C4-2B (cell line): Measurements from ENCODE around the gene FBXW11.

Experiments used
- ZFX ChIP-seq: fragments of 450-650 bp; IDR thresholded peaks from 2 replicates; pipeline ENCODE4 v1.6.1; 2017
- TF ChIP-seq, protein P1 (sequence below): fragments of 450-650 bp; conservative IDR thresholded peaks from 2 replicates; pipeline ENCODE4 v1.5.1; 2017; ENCODE audit warnings: mild to moderate bottlenecking

DNA sequence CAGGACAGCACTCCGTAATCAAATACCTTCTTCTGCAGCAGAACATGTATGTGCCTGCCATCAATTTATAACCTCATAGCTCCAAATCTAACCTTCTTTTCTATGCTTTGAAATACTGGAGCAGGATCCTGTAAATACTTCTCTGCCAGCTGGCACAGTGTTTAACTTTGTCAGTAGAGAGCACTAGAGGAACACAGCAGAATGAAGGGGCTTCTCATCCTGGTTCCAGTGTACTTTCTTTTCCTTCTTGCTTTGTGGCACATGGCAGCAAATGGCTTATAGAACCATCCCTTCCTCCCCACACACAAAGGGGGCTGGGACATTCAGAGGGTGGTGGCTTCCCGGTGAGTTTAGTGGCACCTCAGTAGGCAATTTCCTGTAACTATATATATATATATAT, 3.8 kb upstream of the FBXW11 start:
- TF ChIP-seq, protein P1, sequence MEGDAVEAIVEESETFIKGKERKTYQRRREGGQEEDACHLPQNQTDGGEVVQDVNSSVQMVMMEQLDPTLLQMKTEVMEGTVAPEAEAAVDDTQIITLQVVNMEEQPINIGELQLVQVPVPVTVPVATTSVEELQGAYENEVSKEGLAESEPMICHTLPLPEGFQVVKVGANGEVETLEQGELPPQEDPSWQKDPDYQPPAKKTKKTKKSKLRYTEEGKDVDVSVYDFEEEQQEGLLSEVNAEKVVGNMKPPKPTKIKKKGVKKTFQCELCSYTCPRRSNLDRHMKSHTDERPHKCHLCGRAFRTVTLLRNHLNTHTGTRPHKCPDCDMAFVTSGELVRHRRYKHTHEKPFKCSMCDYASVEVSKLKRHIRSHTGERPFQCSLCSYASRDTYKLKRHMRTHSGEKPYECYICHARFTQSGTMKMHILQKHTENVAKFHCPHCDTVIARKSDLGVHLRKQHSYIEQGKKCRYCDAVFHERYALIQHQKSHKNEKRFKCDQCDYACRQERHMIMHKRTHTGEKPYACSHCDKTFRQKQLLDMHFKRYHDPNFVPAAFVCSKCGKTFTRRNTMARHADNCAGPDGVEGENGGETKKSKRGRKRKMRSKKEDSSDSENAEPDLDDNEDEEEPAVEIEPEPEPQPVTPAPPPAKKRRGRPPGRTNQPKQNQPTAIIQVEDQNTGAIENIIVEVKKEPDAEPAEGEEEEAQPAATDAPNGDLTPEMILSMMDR, result no peak
- no peak for TF ChIP-seq ZFX
